ENCODE data around the gene NDUFS2. TPM values are rescaled to one million over a fixed set of nuclear protein-coding genes. Genes with fewer than 3 reads are reported as not detected.
"Not testable (repeated sequence)": the region's sequence is repeated elsewhere in the genome, so short reads cannot be mapped to it uniquely, and the experiment has no call there.

The NDUFS2 gene
- total RNA-seq, 1 experiment from 2014 or later = 175 TPM

DNA sequence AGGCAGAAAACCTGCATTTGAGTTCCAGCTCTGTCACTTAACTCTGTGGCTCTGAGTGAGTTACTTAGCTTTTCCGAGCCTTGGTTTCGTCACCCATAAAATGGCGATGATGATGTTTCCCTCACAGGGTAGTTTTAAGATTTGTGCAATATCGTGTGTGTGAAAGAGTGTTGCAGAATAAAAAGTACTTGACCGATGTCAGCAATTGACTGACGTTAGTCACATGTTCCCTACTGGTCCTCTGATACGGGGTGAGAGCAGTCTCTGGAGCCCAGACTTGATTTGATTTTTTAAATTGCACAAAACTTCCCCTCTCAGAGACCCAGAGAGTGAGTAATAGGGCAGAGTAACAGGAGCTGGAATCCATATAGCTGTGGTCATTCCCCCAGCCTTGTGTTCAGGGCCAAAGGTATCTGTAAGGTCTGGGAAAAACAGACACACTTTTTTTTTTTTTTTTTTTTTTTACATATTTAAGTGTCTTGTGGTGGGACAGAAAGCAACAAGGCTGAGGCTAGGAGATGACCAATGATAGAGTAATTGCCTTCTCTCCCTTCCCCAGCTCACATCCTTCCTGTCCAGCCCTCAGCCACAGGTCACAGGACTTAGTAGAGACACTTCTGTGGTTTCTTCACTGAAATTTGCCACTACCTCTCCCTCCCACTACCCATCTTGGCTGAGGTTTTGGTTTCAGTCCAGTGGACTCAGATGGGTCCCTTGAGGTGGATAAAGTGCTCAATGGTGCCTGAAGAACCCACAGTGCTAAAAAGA, 15.0 kb downstream of the NDUFS2 start:
- DNase-seq (ENCODE audit: extremely low read depth, low read depth) = no peak

DNA sequence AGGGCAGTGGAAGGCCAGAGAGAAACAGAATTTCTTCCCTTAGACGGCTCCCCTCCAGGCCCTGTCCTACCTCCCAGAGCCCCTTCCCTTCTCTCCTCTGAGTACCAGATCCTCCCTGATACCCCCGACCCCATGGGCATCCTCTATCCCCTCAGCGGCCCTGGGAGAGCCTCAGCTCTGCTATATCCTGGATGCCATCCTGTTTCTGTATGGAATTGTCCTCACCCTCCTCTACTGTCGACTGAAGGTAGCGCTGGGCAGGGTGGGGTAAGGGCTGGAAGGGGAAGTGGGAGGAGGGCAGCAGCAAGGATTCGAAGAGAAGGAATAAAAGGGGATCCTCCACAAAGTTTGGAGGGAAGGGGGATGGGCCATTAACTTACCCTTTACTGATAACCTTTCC, 15.7 kb downstream of the NDUFS2 start:
- no peak for DNase-seq (ENCODE audit: extremely low read depth, low read depth)

DNA sequence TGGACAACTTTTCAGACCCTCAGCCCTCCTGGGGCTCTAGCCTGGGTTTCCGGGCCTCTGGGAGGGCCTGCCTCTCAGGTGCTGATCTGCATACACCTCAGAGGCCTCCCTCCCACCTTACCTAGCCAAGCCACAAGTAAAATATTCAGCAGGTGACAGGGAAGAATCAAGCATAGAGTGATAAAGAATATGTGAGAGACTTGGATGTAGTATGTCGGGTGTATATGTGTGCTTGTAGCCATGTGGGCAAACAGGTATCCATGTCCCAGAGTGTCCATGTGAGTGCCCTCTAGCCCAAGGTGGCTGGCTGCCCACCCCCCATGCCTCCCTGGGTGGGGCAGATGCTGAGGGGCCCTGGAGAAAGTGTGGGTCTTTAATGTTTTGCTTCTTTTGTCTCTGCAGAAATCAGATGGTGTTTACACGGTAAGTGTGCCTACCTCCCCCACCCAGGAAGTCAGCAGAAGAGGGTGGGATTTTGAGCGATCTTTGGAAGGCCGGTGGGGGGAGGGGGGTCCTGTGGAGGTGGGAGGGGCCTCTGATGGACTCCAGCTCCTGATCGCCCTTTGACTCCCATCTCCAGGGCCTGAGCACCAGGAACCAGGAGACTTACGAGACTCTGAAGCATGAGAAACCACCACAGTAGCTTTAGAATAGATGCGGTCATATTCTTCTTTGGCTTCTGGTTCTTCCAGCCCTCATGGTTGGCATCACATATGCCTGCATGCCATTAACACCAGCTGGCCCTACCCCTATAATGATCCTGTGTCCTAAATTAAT, 16.3 kb downstream of the NDUFS2 start:
- DNase-seq (ENCODE audit: extremely low read depth, low read depth) = no peak

DNA sequence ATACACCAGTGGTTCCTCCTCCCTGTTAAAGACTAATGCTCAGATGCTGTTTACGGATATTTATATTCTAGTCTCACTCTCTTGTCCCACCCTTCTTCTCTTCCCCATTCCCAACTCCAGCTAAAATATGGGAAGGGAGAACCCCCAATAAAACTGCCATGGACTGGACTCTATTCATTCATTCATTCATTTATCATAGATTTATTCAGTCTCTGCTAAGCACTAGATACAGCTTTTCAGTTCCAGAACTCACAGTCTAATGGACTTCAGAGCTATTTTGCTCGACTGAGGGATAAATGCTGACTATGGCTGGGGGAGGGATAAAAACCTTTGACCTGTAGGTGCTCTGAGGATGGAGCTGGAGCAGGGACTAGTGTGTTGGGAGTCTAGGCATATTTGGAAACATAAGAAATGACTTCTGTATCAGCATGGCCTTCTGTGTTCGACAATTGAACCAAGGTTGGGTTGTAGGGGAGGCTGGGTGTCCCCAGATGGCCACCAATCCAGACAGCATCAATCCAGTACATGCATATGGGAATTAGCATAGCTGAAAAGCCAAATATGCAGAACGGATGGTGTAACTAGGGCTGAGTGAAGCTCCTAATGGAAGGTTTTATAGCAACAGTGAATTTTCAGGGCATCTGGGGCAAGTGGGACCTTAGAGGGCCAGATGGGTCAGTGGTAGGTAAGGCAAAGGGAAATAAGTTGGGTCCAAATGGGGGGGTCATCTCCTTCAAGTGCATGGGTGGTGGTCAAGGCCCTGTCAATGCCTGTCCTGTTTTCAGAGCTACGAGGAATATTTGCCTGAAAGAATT, 17.1 kb downstream of the NDUFS2 start:
- DNase-seq (ENCODE audit: extremely low read depth, low read depth) = no peak

DNA sequence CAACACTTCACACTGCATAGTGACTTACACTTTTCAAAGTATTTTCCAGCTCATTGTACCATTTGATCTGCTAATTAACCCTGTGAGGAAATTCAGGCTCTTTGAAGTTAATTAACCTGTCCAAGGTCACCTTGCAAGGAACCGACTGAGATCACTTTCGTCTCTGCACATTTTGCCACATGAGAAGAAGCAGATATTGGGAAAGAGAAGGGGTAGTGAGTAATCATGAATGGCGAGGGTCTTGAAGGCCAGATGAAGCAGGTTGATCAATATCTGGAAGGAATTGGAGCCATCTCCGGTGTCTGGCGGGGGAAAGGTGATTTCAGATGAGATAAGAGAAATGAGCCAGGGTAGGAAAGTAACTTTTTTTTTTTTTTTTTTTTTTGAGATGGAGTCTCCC, 17.8 kb downstream of the NDUFS2 start:
- DNase-seq (ENCODE audit: extremely low read depth, low read depth) = no peak

DNA sequence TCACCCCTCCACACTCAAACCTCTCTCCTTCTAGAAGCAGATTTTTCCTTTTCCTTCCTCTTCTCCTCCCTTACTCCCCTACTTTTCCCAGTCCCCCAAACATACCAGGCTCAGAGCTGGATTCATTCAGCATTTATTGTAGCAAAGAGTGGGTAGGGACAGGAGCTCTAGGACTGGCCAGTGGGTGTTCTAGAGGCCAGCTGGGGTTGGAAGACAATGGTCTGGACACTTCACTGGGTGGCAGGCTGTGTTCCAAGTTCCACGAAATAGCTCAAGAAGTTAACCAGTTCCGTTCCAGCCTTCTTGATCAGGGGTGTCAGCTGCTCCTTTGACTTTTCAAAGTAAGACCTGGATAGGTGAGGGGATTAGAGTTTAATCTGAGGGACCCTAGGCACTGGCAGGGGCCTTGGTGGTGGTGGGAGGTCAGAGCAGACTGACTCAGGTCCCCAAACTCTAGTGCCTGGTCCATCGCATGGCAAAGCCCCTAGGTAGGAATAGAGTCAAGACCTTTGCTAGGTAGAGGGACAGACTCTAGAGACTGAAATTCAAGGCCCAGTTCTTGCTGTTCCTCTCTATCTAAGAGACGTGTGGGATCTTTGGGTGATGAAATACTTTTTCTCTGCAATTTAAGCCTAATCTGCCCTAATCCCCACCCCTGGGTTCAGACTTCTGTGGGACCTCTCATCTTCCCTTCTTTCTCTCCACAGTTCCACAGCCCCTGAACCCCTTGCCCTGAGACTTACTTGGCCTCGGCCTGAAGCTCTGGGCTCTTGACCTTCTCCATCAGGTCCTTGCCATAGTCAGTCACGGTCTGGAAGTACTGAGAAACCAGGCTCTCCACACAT, 20.2 kb downstream of the NDUFS2 start:
- no peak for DNase-seq (ENCODE audit: extremely low read depth, low read depth)

DNA sequence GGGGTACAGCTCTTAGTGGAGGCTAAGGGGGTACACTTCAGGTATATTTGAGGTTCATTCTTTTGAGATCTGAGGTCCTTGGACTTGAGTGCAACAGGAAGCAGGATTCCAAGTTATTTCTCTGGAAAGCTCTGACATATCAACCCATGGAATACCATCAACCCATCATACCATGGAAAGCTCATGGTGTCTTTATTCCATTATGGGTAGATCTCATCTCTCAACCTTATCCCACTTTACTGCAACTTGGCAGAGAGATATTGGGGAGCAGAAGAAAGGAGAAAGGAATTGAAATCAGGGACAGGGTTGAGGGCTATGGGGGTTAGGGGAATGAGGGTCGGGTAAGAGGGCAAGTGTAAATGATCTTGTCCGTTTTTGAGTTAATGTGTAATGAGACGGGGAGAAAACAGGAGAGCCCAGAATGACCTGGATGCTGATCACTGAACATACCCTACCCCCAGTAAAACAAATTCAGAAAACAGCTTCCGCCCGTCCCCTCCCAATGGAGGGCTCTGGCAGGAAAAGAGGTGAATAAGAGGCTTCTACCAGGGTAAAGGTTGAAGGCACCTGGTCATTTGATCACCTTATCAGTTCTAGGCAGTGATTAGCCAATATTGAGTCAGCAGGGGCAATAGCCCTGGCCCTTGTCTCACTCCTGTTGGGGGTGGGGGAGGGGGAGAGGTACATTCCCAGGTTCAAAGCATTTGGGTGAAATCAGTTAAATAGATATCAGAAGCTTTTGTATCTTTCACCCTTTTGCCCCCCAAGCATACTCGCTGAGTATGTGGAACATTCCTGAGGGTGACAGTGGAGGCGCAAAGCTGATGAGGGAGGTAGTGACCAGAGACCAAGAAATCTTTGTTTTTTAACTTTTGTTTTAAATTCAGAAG, 21.9 kb downstream of the NDUFS2 start:
- no peak for DNase-seq (ENCODE audit: extremely low read depth, low read depth)

DNA sequence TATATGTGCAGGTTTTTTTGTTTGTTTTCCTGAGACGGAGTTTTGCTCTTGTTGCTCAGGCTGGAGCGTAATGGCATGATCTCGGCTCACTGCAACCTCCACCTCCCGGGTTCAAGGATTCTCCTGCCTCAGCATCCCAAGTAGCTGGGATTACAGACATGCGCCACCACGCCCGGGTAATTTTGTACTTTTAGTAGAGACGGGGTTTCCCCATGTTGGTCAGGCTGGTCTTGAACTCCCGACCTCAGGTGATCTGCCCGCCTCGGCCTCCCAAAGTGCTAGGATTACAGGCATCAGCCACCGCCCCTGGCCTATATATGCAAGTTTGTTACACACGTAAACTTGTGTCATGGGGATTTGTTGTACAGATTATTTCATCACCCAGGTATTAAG, 22.5 kb downstream of the NDUFS2 start:
- DNase-seq (ENCODE audit: extremely low read depth, low read depth) = not testable (repeated sequence)

DNA sequence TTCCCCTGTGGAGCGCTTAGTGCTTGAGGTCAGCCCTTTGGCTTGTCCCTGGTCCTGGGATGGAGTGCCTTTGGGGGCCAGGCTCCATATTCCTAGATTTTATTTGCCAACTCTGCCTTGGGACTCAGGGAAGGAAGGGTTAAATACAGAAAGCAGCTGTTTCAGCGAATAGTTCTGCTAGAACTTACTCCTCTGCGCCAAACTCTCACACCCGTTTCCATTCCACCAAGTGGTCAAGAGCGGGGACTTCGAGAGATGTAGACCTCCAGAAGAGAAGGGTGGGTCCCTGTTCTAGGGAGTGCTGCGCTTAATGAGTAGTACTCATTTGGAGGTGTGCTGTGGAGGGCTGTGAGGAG, 23.0 kb downstream of the NDUFS2 start:
- no peak for DNase-seq (ENCODE audit: extremely low read depth, low read depth)

DNA sequence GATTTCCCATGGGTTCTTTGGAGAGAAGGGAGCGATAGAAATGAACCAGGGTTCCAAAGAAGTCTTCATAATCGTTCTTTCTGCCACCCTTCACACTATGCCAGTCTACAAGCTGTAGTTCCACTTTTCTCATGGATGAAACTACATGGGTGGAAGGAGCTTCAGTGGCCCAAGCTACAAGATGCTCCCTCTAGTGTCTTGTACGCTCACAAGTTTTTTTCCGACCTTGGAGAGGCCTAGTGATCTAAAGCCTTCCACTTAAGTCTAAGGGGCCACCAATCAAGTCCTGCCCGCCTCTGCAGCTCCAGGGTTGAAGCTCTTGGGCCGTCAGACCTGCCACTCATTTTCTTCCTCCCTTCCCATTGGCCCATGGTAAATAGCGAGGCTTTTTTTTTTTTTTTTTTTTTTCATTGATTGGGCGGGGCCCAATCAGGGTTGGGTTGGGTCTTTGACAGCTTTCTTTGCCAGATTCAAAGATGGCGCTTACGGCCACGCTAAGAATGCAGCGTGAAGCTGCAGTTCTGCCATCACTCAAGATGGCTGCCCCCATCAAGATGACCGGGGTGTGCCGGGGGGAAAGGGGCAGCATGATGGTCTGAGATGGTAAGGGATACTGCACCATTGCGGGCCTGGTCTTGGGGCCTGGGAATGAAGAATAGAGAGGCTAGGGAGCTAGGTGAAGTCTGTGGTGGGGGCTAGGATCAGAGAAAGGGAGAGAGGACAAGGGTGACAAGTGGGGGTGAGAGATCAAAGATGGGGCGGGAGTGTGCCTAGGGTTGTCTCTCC, 23.6 kb downstream of the NDUFS2 start, which contains the start of gene TOMM40L:
Gene TOMM40L (plus strand): TSS at position 527 of the 786 bp plus-strand sequence. CDS start 430 bp downstream, outside the sequence.
- DNase-seq (ENCODE audit: extremely low read depth, low read depth) = peak; percentile 100

DNA sequence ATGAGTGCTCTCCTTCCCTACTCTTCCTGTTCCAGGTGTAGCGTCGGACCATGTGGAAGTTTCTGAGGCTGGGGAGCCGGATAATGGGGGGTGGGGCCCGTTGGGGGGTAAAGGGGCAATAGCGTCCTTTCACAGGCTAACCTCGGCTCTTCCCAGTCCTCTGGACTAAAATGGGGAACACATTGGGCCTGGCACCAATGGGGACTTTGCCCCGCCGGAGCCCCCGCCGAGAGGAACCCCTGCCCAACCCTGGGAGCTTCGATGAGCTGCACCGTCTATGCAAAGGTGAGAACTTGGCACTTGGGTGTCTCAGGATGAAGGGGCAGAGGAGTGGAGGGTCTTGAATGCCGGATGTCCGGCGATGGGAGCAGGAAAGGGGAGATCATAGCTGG, 24.1 kb downstream of the NDUFS2 start:
- no peak for DNase-seq (ENCODE audit: extremely low read depth, low read depth)

DNA sequence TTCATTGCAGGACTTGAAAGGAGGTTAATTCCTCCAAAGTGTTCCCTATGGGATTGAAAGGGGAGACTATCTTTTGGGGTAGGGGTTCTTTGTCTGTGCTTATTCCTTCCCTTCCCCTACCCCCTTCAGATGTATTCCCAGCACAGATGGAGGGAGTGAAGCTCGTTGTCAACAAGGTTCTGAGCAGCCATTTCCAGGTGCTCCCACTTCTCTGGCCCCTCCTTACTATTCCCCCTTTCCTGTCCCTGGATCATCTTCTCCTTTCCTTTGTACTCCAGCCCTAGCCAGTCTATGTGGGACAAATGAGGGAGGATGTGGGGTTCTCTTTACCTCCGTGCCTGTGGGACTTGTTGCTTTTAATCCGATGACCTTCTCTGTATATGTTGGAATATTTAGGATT, 24.6 kb downstream of the NDUFS2 start:
- DNase-seq (ENCODE audit: extremely low read depth, low read depth) = no peak

DNA sequence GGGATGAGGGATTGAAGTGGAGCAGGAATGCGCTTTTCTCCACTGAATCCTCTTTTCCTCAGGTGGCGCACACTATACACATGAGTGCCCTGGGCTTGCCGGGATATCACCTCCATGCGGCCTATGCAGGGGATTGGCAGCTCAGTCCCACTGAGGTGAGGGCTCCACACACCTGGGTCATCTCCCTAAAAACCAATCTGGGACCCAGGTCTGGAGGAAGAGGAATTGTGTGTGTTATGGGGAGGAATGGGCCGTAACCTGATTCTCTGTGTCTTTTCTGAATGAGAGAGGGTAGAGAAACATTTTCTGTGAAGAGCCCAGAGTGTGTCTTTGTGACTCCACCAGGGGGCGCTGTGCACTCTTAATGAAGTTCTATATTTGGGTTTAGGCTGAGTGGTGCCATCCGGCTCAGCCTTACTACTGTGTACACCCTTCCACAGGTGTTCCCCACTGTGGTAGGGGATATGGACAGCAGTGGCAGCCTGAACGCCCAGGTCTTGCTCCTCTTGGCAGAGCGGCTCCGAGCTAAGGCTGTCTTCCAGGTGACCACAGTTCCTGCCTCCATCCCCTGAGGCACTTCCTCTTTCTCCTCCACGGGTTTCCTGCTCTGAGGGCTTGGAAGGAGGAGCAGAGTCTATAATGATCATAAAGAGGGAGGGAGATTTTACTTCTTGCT, 25.2 kb downstream of the NDUFS2 start:
- peak; percentile 81 for DNase-seq (ENCODE audit: extremely low read depth, low read depth)

DNA sequence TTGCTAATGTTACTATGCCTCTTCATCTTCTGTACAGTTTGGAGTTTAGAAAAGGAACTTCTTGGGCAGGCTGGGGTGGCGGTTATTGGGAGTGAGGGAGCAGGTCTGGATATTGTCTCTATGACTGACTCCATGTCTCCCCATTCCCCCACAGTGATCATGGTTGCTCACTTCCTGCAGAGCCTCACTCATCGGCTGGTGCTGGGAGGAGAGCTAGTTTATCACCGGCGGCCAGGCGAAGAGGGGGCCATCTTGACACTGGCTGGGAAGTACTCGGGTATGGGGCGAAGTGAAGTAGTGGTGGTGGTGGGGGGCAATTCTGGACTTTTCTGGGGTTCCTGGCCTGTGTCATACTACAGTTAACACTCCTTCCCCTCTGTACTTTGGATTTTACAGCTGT, 25.9 kb downstream of the NDUFS2 start:
- no peak for DNase-seq (ENCODE audit: extremely low read depth, low read depth)

DNA sequence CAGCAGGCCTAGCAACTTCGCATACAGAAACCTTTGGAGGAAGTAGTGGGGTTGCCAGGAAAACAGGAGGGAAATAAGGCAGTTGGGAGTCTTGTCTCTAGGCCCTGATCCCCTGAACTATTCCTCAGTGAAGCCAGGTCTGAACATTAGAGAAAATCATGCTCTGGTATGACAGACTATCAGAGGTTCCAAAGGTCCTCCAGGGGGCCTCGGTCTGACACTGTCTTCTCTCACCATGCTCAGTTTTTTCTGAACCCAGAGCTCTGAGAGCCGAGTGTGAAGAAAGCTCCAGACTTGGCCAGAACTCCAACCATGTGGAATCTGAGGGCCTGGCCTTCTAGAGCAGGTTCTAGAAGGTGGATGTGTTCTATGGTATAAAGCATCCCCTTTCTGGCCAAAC, 27.7 kb downstream of the NDUFS2 start:
- no peak for DNase-seq (ENCODE audit: extremely low read depth, low read depth)

DNA sequence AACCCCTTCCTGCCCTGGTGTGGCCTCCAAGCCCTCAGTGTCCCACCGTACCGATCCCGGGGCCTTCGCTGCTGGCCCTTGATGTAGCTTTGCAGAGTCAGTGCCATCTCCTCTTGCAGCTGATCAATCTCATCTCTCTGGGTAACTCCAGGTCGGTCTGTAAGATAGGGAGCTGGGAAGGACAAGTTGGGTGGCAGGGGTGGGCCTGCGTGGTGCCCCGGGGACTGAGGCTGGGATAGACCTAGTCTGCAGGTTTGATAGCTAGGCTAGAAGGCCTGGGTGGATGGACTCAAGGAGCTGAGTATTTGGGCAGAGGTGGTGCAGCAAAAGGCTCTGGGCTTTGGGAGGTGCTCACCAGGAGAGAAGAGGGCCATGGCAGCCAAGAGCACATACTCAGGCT, 28.6 kb downstream of the NDUFS2 start:
- no peak for DNase-seq (ENCODE audit: extremely low read depth, low read depth)

DNA sequence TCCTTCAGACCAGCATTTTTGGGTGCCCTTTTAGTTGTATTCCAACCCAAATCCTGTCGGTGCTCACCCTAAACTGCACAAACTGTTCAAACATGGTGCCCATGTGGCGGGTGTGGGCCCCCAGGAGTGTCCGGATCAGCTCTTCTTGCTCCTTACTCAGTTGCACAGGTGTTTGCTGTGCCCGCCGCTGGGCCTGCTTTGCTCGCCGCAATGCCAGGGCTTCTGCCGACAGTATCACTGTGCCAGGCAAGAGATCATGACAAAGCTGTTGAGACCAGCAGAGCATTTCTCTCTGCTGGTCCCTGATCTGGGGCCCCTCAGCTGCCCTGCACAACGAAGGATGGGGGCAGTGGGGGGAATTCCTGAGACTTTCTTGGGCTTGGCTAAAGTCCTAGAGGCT, 30.9 kb downstream of the NDUFS2 start:
- DNase-seq (ENCODE audit: extremely low read depth, low read depth) = no peak
